GM12878 (cell line): Measurements from ENCODE around the gene RND2.

Source experiments
- CTCF ChIP-seq, 3 experiments: IDR thresholded peaks in 2 of 3; conservative IDR thresholded peaks in 1 of 3; 2 replicates each; pipeline ENCODE4 v1.5.1; 2011; ENCODE audit warnings: low read depth in 3 of 3, low read length in 3 of 3, mild to moderate bottlenecking in 3 of 3, control low read depth in 2 of 3, moderate library complexity in 2 of 3, inconsistent platforms in 1 of 3, mixed read lengths in 1 of 3; ENCODE audit not compliant: control insufficient read depth in 2 of 3, insufficient read depth in 1 of 3; ENCODE audit errors: extremely low read depth in 1 of 3
- NBN ChIP-seq: fragments of 450-650 bp; IDR thresholded peaks from 2 replicates; pipeline ENCODE4 v1.6.1; 2016
- NR2C1 ChIP-seq: fragments of 450-650 bp; IDR thresholded peaks from 2 replicates; pipeline ENCODE4 v1.6.1; 2017; ENCODE audit warnings: antibody characterized with exemption, mild to moderate bottlenecking, moderate library complexity
- PBX3 ChIP-seq: IDR thresholded peaks from 2 replicates; pipeline ENCODE4 v1.6.1; 2011; ENCODE audit warnings: mild to moderate bottlenecking, low read depth, low read length, moderate library complexity; ENCODE audit not compliant: insufficient replicate concordance
- POLR2A ChIP-seq: IDR thresholded peaks from 2 replicates; pipeline ENCODE4 v1.6.1; 2011; ENCODE audit warnings: low read depth, mild to moderate bottlenecking, low read length
- POLR2AphosphoS5 ChIP-seq: IDR thresholded peaks from 2 replicates; pipeline ENCODE4 v1.6.1; 2011; ENCODE audit warnings: mild to moderate bottlenecking, low read length, inconsistent platforms
- RAD21 ChIP-seq: IDR thresholded peaks from 2 replicates; pipeline ENCODE4 v1.6.1; 2011; ENCODE audit warnings: mild to moderate bottlenecking, low read depth, low read length, moderate library complexity; ENCODE audit not compliant: insufficient read depth
- RCOR1 ChIP-seq: conservative IDR thresholded peaks from 2 replicates; pipeline ENCODE4 v1.6.1; 2012; ENCODE audit warnings: low read depth, low read length, improper control_type of control experiment
- REST ChIP-seq: IDR thresholded peaks from 2 replicates; pipeline ENCODE4 v1.6.1; 2012; ENCODE audit warnings: mild to moderate bottlenecking, low read depth, low read length
- SP1 ChIP-seq: IDR thresholded peaks from one replicate; pipeline ENCODE4 v1.6.1; 2011; ENCODE audit warnings: low read depth, low read length
- USF2 ChIP-seq: IDR thresholded peaks from 2 replicates; pipeline ENCODE4 v1.6.1; 2011; ENCODE audit warnings: low read depth, low read length, improper control_type of control experiment, borderline replicate concordance
- YY1 ChIP-seq: IDR thresholded peaks from 2 replicates; pipeline ENCODE4 v1.6.1; 2011; ENCODE audit warnings: low read depth, mild to moderate bottlenecking, low read length
- ZNF274 ChIP-seq: IDR thresholded peaks from one replicate; pipeline ENCODE4 v1.8.0; 2011; ENCODE audit not compliant: insufficient read length, insufficient read depth

- TF ChIP-seq YY1 (no peak), RAD21 (no peak), NR2C1 (no peak), RCOR1 (no peak), POLR2AphosphoS5 (no peak), NBN (no peak), ZNF274 (no peak), PBX3 (no peak), CTCF (IDR thresholded peaks at IDR 0.05 in 2 of 3, conservative IDR thresholded peaks at IDR 0.05 in 1 of 3; ENCODE audit: control insufficient read depth in 2 of 3, extremely low read depth in 1 of 3, insufficient read depth in 1 of 3, low read depth in 3 of 3, low read length in 3 of 3) (no peak), USF2 (no peak), POLR2A (no peak), REST (no peak), SP1 (no peak)
These were observed 14.6 kb downstream of the RND2 start for GRCh38 chr17:43039646-43040045.
